Body of pancreas (tissue), 4 donors: ENCODE results near the gene REV1. TPM values are rescaled to one million over a fixed set of nuclear protein-coding genes. Genes with fewer than 3 reads are reported as not detected.

Experiments
- ATAC-seq: fragments of 150-250 bp; one replicate; pipeline ENCODE4 v1.9.1; 2016
- DNase-seq, 4 donors: peaks; one replicate each; pipeline ENCODE4 v3.0.0-alpha.2; 2019
- H3K27ac ChIP-seq, 4 donors: fragments of 200-600 bp; sonication (generic); 1 replicate in 3 of 4; 2 replicates in 1 of 4; pipeline versions ENCODE4 v1.5.1 to v1.6.1; 2016 to 2019; ENCODE audit warnings: mild to moderate bottlenecking in 1 of 4, mixed read lengths in 1 of 4, moderate library complexity in 1 of 4
- H3K27me3 ChIP-seq, 2 donors: fragments of 200-600 bp; sonication (generic); one replicate each; pipeline ENCODE4 v1.6.0; 2016; ENCODE audit warnings: mild to moderate bottlenecking in 1 of 2
- H3K36me3 ChIP-seq, 2 donors: fragments of 200-600 bp; sonication (generic); replicated peaks in 1 of 2; 2 replicates each; pipeline ENCODE4 v1.5.1; 2016; ENCODE audit warnings: low read depth in 2 of 2; ENCODE audit not compliant: insufficient read depth in 1 of 2
- H3K4me1 ChIP-seq: fragments of 200-600 bp; sonication (generic); one replicate; pipeline ENCODE4 v1.6.0; 2016
- H3K4me3 ChIP-seq, 2 donors: fragments of 200-600 bp; sonication (generic); 1 replicate in 1 of 2; 2 replicates in 1 of 2; pipeline ENCODE4 v1.5.1; 2016 to 2019
- H3K9me3 ChIP-seq, 3 donors: fragments of 200-600 bp; sonication (generic); 1 replicate in 2 of 3; 2 replicates in 1 of 3; pipeline ENCODE4 v1.5.1; 2016
- POLR2A ChIP-seq, 3 donors: fragments of 450-650 bp; IDR thresholded peaks; one replicate each; pipeline ENCODE4 v1.6.1; 2016; ENCODE audit warnings: antibody characterized with exemption in 3 of 3, mild to moderate bottlenecking in 2 of 3
- WGBS, 2 donors: methylation state at CpG; one replicate each; pipeline ENCODE4 v1.1.5; 2017; 5-methylcytosine and 5-hydroxymethylcytosine counted together
- intact Hi-C: fragments of 100-400 bp; cut with DNase I; formaldehyde crosslinking; loops from one replicate; pipeline ENCODE4 v1.15.1; 2023
- total RNA-seq, 2 donors: library from RNA; depleted of rRNA; stranded (reverse); fragments of >200 nt; gene quantifications; one replicate each; pipeline ENCODE4 v1.1.0, GENCODE V29; 2016
- TF ChIP-seq, protein P1 (sequence below), 7 experiments: fragments of 450-650 bp in 4 of 7; fragments of 200-600 bp in 3 of 7; sonication (generic) in 3 of 7; IDR thresholded peaks; one replicate each; pipeline ENCODE4 v1.5.1; 2016 to 2019; ENCODE audit warnings: antibody characterized with exemption in 7 of 7

REV1 gene
- total RNA-seq, 2 donors from 2014 or later = 27.0 to 51.1 TPM

DNA sequence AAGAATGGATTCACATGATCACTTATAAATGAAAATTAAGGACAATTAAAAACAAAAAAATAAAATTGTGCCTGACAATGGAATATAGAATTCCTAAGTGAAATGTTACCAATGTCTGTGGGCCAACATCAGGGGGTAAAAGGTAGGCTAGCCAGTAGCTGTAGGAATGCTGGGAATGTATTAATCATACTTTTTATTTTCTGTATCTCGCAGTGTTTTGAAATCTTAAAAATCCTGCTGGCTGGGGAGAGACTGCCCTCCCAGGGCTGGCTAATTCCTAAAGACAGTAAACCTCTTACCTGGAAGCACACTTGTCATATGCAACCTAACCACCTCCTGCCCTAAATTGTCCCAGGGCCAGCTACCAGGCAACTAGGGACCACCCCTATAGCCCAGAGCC is 69.8 kb downstream of the REV1 start:
- Histone ChIP-seq H3K4me3 (no peak overlapping the region), H3K27me3 (no peaks in the 10 kb centered on the region), H3K9me3 (no peaks in the 10 kb centered on the region), H3K36me3 (peaks cover 0 to 12% of the 10 kb centered on the region in 2 donors), H3K4me1 (no peaks in the 10 kb centered on the region), H3K27ac (no peak overlapping the region)
- WGBS, 2 donors = 71 to 85% methylated on average over 1 of the region's 1 CpG
- intact Hi-C loops = no loop called here
- DNase-seq (no peak), ATAC-seq (peak; percentile 33)
- no peak for TF ChIP-seq POLR2A (IDR thresholded peaks at IDR 0.05)
- TF ChIP-seq, protein P1, sequence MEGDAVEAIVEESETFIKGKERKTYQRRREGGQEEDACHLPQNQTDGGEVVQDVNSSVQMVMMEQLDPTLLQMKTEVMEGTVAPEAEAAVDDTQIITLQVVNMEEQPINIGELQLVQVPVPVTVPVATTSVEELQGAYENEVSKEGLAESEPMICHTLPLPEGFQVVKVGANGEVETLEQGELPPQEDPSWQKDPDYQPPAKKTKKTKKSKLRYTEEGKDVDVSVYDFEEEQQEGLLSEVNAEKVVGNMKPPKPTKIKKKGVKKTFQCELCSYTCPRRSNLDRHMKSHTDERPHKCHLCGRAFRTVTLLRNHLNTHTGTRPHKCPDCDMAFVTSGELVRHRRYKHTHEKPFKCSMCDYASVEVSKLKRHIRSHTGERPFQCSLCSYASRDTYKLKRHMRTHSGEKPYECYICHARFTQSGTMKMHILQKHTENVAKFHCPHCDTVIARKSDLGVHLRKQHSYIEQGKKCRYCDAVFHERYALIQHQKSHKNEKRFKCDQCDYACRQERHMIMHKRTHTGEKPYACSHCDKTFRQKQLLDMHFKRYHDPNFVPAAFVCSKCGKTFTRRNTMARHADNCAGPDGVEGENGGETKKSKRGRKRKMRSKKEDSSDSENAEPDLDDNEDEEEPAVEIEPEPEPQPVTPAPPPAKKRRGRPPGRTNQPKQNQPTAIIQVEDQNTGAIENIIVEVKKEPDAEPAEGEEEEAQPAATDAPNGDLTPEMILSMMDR (IDR thresholded peaks at IDR 0.05) = no peak

DNA sequence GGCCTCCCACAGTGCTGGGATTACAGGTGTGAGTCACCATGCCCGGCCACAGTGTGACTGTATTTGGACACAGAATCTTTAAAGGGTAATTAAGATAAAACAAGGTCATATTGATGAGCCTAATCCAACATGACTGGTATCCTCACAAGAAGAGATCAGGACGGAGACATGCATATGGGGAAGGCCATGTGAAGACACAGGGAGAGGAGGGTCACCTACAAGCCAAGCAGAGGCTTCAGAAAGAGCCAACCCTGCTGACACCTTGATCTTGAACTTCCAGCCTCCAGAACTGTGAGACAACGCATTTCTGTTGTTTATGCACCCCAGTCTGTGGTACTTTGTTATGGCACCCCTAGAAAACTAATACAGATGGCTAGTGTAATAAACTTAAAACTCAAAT is 72.4 kb downstream of the REV1 start:
- intact Hi-C loops = no loop called here
- no peak for TF ChIP-seq POLR2A (IDR thresholded peaks at IDR 0.05)
- TF ChIP-seq, protein P1 (IDR thresholded peaks at IDR 0.05) = no peak
- Histone ChIP-seq H3K27ac (no peak overlapping the region), H3K27me3 (no peaks in the 10 kb centered on the region), H3K4me3 (no peak overlapping the region), H3K36me3 (peaks cover 0 to 10% of the 10 kb centered on the region in 2 donors), H3K9me3 (no peaks in the 10 kb centered on the region), H3K4me1 (no peaks in the 10 kb centered on the region)
- DNase-seq (no peak), ATAC-seq (no peak)
- WGBS, 2 donors = 81 to 86% methylated on average over 3 of the region's 3 CpGs

GRCh38 chr2:99414566-99414965 is 75.3 kb downstream of the REV1 start:
- H3K27ac ChIP-seq = no peak overlapping the region
- intact Hi-C loops = no loop called here
- no peak for DNase-seq
- no peaks in the 10 kb centered on the region for H3K9me3 ChIP-seq
- 83 to 88% methylated on average over 1 of the region's 1 CpG for WGBS, 2 donors
- H3K27me3 ChIP-seq = no peaks in the 10 kb centered on the region
- no peak overlapping the region for H3K4me3 ChIP-seq
- TF ChIP-seq, protein P1 (IDR thresholded peaks at IDR 0.05) = no peak
- no peak for TF ChIP-seq POLR2A (IDR thresholded peaks at IDR 0.05)
- ATAC-seq = no peak
- no peaks in the 10 kb centered on the region for H3K4me1 ChIP-seq
- peaks cover 0 to 8% of the 10 kb centered on the region in 2 donors for H3K36me3 ChIP-seq

- DNase-seq (no peak), ATAC-seq (no peak)
- H3K36me3 ChIP-seq = peaks cover 0 to 10% of the 10 kb centered on the region in 2 donors
- H3K27ac ChIP-seq = no peak overlapping the region
- intact Hi-C loops = no loop called here
- H3K4me3 ChIP-seq = no peak overlapping the region
- H3K27me3 ChIP-seq = no peaks in the 10 kb centered on the region
- H3K4me1 ChIP-seq = peaks cover 2% of the 10 kb centered on the region
- no peak for TF ChIP-seq POLR2A (IDR thresholded peaks at IDR 0.05)
- TF ChIP-seq, protein P1 (IDR thresholded peaks at IDR 0.05) = no peak
- WGBS, 2 donors = 86 to 90% methylated on average over 4 of the region's 4 CpGs
- H3K9me3 ChIP-seq = no peaks in the 10 kb centered on the region
Observed at GRCh38 chr2:99410276-99410675, 79.5 kb downstream of the REV1 start.

GRCh38 chr2:99406137-99406536 is 83.7 kb downstream of the REV1 start:
- Histone ChIP-seq H3K27ac (no peak overlapping the region), H3K4me3 (no peak overlapping the region), H3K36me3 (peaks cover 0 to 8% of the 10 kb centered on the region in 2 donors), H3K9me3 (no peaks in the 10 kb centered on the region), H3K27me3 (no peaks in the 10 kb centered on the region), H3K4me1 (peaks cover 10% of the 10 kb centered on the region)
- WGBS, 2 donors = 90 to 99% methylated on average over 6 of the region's 6 CpGs
- no peak for DNase-seq
- intact Hi-C loops = no loop called here
- TF ChIP-seq POLR2A (IDR thresholded peaks at IDR 0.05) = no peak
- TF ChIP-seq, protein P1 (IDR thresholded peaks at IDR 0.05) = no peak
- no peak for ATAC-seq
